ENCODE measurements around the gene GPR61. TPM values are rescaled to one million over a fixed set of nuclear protein-coding genes. Genes with fewer than 3 reads are reported as not detected.

GPR61 gene, protein sequence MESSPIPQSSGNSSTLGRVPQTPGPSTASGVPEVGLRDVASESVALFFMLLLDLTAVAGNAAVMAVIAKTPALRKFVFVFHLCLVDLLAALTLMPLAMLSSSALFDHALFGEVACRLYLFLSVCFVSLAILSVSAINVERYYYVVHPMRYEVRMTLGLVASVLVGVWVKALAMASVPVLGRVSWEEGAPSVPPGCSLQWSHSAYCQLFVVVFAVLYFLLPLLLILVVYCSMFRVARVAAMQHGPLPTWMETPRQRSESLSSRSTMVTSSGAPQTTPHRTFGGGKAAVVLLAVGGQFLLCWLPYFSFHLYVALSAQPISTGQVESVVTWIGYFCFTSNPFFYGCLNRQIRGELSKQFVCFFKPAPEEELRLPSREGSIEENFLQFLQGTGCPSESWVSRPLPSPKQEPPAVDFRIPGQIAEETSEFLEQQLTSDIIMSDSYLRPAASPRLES
- polyA plus RNA-seq (ENCODE audit: insufficient read length in 3 of 3) = 1 to 10 TPM in 2 of 3 donors, under 1 TPM in 1; 0.87 to 1.2 (median 1.1) TPM

DNA sequence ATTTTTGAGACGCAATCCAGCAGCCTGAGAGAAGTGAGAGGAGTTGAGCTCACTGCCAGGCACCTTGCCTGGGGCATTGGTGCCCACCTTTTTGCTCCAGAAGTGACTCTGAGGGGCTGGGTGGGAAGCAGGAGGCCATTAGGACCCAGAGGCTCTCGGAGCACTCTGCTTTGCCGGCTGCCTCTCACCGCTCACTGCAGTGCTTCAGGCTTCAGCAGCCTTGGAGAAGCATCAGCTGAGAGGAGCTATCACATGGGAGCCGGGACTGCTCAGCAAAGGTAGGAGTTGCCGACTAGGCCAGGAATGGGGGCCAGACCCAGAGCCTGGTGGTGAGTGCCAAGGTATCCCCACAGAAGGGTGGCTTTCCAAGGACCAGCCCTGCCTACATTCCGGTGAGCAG, at the start of gene GPR61:
TSS of gene GPR61 (plus strand) at position 197 of the 400 bp plus-strand sequence. CDS start 3,151 bp downstream, outside the sequence.
- DNase-seq (ENCODE audit: low read depth in 3 of 3, low spot score in 2 of 3) = no peak

DNA sequence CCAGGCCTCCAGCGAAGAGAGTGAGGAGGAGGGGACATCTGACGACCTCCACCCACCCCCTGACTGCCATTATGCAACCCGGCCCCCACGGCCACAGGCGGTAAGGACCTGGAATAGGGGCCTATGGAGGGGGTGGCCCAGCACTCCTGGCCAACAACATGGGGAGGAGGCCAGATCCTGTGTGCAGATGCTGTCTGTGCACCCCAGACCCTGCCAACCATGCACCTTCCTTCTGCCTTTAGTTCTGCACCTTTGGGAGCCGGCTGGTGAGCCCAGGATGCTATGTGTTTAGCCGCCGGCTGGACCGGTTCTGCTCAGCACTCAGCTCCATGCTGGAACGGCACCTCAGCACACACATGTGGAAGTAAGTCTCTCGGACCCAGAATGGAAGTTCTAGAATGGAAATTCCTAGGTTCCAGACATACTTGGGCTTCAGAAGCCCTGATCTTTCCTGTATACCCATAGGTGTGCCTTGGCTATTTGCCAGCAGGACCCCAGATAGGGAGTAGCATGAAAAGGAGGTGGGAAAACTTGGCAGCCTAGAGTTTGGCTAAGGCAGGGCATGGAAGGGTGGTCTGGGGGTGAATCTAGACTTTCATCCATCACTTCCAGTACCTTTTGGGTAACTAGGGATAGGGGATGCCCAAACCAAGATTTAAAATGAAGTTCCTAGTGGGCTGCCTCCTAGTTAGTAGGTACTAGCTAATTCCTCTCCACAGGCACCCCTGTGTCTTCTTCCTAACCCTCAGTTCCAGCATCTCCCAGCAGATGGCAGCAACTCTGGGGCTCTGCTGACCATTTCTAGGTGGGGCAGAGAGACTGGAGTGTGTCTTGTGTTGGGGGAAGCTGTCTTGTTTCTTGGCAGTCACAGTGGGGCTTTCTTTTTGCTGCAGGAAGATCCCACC, 49.4 kb upstream of the GPR61 start:
- no peak for DNase-seq (ENCODE audit: low read depth in 3 of 3, low spot score in 2 of 3)

DNA sequence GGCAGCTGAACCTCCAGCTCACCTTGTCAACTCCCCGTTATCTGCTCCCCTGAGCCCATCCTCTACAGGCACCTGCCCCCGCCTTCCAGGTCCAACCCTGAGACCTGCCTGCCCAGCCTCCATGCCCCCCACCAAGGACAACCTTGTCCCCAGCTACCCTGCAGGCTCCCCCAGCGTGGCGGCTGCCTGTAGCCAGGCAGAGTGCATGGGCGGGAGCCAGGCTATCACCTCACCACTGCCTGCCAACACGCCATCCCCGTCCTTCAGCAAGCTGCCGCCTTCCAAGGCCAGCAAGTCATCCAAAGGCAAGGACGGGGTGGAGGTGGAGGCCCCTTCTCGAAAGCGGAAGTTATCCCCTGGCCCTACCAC, 48.8 kb upstream of the GPR61 start:
- no peak for DNase-seq (ENCODE audit: low read depth in 3 of 3, low spot score in 2 of 3)

DNA sequence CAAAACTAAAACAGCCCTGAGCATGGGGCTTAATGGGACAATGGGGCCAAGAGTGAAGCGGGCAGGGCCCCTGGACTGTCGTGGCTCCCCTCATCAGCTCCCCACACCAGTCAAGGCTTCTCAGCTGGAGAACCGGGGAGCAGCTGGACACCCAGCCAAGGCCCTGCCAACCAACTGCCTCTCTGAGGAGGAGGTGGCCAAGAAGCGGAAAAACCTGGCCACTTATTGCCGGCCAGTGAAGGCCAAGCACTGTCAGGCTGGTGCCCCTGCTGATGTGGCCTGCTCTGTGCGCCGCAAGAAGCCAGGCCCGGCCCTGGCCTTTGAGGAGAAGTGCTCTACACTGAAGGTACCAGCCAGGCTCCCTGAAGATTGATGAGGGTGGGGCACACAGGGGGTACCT, 48.3 kb upstream of the GPR61 start:
- no peak for DNase-seq (ENCODE audit: low read depth in 3 of 3, low spot score in 2 of 3)

DNA sequence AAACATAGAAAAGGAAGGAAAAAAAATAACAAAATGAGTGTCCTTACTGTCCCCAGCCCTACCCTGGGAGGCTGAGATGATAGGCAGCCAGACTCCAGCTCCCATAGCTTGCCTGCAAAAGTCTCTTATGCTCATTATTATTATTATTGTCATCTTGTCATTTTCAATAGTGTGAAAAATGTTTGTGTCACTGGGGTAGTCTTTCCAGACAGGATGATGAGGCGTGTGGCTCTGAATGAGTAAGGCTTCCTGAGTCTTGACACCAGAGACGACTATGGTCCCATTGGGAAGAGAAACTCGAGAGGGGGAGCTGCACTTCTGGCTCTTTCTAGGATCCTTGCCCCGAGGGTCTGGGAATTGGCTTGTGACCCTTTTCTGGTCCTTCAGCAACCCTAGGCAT, 46.9 kb upstream of the GPR61 start:
- no peak for DNase-seq (ENCODE audit: low read depth in 3 of 3, low spot score in 2 of 3)

DNA sequence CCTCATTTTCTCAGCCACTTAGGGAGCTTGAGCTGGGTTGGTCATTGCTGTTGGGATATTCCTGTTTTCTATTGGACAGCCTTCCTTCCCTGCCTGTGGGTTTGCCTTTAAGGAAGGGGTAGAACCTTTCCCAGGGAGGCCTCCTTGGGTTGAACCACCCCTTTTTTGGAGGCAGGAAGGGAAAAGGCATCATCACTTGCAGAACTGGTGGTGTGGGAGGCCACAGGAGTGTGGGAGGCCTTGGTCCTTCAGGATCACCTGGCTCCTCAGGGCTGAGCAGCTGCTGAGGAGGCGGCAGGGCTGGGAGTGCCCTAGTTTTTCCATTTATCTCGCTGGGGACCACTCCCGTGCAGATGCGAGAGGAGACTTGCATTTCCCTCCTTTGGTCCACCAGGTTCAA, 46.4 kb upstream of the GPR61 start:
- DNase-seq (ENCODE audit: low read depth in 3 of 3, low spot score in 2 of 3) = no peak

DNA sequence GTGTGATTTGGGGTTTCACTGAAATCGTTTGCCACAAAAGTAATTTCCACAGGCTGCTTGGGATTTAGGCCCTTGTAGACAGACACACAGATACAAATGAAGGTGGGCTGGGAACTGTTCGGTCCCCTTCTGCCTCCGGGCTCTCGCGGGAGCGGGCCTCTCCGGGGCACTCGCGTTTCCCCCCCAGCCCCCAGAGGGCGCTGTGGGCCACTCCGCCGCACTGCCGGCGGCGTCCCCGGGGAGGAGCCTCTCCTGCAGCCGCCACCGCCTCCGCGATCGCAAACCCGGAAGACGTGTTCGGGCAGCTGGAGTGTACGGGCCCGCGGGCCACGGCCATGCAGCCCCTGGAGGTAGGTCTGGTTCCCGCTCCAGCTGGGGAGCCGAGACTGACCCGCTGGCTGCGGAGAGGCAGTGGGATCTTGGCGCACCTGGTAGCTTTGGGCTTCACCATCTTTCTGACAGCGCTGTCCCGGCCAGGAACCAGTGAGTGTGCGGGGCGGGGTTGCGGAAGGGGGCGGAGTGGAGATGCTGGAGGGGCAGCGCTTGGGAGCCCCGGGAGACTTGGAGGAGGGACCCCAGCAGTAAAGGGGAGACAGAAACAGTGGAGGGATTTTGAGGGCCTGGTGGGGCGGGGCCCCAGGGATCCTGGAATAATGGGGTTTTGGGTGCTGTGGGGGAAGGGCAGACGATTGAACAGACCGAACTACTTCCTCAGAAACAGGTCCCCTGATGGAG, 45.7 kb upstream of the GPR61 start, which contains the start of gene CYB561D1:
TSS of gene CYB561D1 (plus strand) at position 290 of the 735 bp plus-strand sequence. CDS start at position 336, 46 bp downstream.
- DNase-seq (ENCODE audit: low read depth in 3 of 3, low spot score in 2 of 3) = peak; percentile 70 to 79 (median 78)

DNA sequence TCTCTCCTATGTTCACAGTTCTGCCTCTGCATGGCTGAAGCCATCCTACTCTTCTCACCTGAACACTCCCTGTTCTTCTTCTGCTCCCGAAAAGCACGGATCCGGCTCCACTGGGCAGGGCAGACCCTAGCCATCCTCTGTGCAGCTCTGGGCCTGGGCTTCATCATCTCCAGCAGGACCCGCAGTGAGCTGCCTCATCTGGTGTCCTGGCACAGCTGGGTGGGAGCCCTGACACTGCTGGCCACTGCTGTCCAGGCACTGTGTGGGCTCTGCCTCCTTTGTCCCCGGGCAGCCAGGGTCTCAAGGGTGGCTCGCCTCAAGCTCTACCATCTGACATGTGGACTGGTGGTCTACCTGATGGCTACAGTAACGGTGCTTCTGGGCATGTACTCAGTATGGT, 43.9 kb upstream of the GPR61 start:
- no peak for DNase-seq (ENCODE audit: low read depth in 3 of 3, low spot score in 2 of 3)

DNA sequence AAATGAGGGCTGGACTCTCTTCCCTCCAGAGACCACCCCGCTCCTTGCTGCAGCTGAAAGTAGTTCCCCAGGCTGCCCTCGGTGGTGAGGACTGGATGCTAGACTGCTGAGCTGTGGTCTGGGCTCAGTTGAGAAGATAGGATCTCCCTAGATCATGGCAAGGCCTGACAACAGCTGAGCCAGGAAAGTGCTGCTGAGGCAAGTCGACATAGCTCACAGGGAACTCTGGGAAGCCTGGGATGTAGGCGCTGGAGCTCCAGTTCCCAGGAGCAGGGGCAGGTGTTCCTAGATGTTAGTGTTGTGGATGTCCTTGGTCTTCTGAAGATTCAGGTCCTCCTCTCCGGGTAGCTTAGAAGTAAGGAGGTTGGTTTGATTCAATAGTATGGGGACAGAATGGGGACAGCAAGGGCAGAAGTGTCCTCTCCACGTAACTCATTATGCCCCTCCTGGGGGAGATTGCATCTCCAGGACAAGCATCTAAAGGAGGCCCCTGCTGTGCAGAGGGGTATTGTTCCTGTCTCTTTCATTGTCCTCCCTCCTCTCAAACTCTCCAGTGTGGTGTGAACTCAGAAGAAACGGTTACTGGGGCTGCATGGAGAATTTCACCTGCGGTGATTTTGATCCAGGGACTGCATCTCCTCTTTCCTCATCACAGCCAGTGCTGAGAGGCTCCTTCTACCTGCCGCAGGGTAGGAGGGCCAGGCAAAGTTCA, 42.1 kb upstream of the GPR61 start:
- no peak for DNase-seq (ENCODE audit: low read depth in 3 of 3, low spot score in 2 of 3)

DNA sequence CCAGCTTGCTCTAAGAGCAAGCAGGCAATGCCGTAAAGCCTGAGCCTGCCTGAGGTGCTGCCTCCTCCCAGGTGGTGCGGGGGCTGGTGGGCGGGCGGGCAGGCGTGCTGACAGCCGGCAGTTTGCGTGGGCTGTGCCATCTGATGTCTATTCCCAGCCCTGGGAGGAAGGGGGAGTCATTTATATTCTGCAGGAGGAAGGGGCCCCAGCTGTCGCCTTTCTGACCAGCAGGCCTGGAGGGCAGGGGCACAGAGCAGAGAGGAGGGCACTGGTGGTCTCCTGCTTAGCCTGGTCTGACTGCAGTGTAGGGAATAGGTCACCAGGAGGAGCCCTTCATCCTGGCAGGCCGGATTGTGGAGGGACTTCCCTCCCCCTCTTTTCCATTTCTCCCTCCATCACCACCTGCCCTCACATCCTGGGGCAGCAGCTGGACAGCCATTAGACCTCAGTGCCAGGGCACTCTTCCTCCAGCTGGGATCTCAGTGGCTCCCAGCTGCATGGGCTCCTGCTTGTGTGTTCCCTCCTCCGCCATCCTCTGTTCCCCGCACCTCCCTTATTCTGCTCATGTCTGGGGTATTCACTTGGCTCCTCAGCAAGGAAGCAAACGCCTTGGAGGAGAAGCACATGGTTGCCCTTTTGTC, 41.4 kb upstream of the GPR61 start:
- peak in 1 of 3 donors; percentile 73 for DNase-seq (ENCODE audit: low read depth in 3 of 3, low spot score in 2 of 3)

DNA sequence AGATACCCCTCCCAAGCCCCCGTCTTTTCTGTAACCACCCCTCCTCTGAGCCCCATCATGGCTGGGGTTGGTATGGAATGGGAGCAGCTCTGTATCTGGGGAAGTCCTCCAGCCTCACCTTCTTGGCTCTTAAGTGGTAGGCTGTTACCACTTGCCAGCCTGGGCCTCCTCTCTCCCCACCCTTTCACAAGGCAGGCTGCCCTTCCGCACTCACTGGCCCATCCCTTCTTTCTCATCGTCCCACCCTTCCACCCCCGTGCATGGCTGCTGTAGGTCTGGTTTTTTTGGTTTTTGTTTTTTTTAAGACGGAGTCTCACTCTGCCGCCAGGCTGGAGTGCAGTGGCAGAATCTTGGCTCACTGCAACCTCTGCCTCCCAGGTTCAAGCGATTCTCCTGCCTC, 40.6 kb upstream of the GPR61 start:
- no peak for DNase-seq (ENCODE audit: low read depth in 3 of 3, low spot score in 2 of 3)

DNA sequence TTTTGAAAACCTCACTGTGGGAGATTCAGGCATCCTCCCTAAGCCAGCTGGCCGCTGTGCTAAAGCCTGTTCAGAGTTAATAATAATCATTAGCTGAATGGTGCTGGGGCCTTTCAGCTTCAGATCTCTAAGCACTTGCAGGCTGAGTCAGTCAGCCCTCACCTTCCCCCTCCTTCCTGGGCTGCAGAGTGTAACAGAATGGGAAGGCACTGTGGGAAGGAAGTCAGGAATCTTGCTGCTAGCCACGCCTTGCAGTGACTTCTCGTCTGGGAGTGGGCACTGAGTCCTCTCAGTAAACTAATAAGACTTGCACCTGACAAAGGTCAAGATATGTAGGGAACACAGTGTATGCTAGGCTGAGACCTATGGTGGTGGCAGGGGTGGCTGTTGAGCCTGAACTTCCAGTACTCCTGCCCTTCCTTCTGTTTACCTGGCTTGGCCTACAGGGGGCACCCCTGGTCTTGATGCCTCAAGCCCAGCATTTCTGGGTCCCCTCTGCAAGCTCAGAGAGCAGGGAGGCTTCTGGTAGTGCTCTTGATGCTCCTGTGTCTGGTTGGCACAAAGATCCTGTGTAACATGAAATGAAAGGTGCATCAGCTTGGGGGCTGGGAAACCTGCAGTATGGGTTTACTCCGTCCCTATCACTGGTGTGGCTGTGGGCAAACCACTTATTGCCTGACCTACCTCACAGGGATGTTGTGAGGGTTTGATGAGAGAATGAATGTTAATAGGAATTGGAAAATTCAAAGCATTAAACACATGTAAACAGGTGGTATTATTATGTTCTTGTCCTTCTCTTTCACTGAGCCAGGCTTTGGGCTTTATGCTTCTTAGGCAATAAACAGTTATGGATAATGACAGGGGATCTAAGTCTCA, 39.8 kb upstream of the GPR61 start:
- DNase-seq (ENCODE audit: low read depth in 3 of 3, low spot score in 2 of 3) = no peak

DNA sequence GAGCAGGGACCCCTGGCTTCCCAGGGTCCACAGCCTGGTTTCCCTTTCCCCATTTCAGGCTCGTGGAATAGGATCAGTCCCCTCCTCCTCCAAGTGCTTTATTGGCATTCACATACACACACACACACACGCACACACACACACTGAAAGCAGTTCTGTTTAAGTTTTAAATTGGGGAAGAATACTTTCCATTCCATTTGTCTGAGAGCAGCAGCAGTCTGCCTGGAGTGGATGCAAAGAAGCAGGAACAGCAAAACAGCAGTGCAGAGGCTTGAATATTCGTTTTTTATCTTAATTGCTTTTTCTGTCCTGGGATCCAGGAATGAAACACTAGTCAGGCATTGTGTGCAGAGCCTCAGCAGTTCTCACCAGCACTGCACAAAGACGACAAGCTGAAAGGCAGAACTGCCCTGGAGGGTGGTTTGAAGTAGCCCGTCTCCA, 38.7 kb upstream of the GPR61 start:
- no peak for DNase-seq (ENCODE audit: low read depth in 3 of 3, low spot score in 2 of 3)

DNA sequence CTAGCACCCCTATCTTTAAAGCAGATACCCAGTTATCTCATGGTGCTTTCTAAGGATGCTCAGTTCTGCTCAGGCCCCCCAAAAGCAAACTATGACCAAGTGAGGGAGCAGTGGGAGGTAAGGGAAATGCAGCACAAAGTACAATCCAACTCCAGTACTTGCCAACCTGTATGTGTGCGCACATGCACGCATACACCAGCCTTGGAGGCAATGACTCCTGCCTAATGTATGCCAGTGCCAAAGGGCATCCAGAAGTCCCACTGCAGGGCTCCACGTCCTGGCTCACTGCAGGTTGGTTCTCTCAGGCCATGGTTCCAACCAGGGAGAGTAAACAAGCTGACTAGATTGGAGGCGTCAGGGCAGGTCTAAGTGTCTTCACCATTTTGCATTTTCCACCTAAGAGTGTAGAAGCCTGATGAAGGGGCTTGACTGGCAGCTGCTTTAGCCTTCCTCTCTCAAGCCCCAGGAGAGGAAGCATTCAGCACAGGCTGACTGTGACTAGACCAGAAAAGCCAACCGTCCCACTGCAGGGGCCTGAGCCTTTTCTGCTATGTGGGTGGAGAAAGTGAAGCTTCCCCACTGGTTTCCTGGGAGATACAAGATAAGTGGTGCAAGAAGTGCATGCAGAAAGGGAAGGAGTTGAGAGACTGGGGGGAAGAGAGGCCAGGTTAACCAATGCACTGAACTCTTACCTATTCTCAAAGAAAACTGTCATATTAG, 37.9 kb upstream of the GPR61 start:
- no peak for DNase-seq (ENCODE audit: low read depth in 3 of 3, low spot score in 2 of 3)

DNA sequence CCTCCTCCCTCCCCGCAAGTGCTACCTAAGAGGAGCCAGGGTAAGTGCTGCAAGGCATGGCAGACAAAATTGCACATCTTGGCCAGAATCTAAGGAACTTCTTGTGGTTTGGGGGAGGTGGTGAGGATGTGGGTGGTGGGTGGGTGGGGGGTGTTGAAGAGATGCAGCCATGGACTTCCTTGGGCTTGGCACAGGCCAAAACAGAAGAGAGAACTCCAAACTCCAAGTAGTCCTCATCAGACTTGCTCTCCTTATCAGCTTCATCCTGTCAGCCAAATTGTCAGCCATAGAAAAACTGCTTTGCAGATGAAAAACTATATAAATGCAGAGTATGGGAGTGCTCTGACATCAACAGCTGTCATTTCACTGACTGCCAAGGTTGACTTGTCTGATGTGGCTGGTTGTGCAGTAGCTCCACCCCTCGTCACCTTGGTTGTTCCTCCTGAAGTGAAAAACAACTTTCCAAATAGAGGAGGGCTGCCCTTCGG, 37.3 kb upstream of the GPR61 start:
- DNase-seq (ENCODE audit: low read depth in 3 of 3, low spot score in 2 of 3) = no peak

DNA sequence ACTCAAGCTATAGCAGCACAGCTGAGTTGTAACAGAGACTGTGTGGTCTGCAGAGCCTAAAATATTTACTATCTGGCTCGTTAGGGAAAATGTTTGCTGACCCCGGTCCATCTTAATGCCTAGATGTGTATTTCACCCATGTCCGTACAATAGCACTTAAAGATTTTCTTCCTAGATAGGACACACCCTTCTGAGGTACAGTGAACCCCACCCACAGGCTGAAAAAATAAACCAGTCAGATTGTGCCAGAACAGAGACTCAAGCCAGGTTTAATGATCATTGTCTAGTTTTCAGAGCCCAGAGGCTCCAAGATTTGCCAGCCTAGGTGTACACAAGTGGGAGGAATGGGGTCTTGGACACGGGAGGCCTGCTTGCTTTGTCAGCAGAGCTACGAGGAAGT, 35.7 kb upstream of the GPR61 start:
- DNase-seq (ENCODE audit: low read depth in 3 of 3, low spot score in 2 of 3) = no peak

DNA sequence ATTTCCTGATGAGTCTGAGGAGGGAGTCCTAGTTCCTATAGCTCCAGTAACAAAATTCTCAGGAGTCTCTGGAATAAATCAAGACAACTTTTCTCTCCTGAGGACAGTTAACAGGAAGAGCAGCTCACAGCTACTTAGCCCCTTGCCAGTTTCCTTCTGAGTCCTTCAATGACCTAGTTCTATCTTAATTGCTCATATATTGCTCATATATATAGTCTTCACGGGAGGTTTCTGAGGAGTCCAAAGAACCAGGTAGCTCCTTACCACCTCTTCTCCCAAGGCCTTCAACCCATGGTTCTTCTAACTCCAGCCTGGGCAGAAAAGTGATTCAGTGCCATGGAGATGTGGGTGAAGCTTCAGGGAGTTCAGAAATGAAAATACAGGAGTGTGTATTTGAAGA, 34.7 kb upstream of the GPR61 start:
- no peak for DNase-seq (ENCODE audit: low read depth in 3 of 3, low spot score in 2 of 3)

All from right renal cortex interstitium (tissue), 3 donors.